Measurements from ENCODE around the gene PACS1.

The PACS1 gene

GRCh38 chr11:66119348-66120133, 49.5 kb downstream of the PACS1 start:
- no peak for TF ChIP-seq CTCF (IDR thresholded peaks at IDR 0.05; ENCODE audit: insufficient read depth, low read length, missing control alignments)
- CTCF ChIA-PET, result interaction anchor here (0.8 to 1.9 kb wide), 8 partner anchors 8 to 231 kb away, joined by 3 to 9 read pairs (median 4); partner anchors contain the start of gene FIBP
- POLR2A ChIA-PET, result interaction anchor here (0.7 to 0.9 kb wide), 2 partner anchors 49 to 1044 kb away, joined by 3 read pairs; no protein-coding TSS in a partner anchor
- no peak overlapping the region for H3K4me3 ChIP-seq (ENCODE audit: low read depth, low read length)
- DNase-seq (ENCODE audit: low read depth, low spot score), result peak; percentile 63

GRCh38 chr11:66121466-66121865, 51.4 kb downstream of the PACS1 start:
- H3K4me3 ChIP-seq (ENCODE audit: low read depth, low read length), result no peak overlapping the region
- CTCF ChIA-PET, result interaction anchor here (1.9 to 2.0 kb wide), 2 partner anchors 12 to 53 kb away, joined by 7 to 9 read pairs; no protein-coding TSS in a partner anchor
- TF ChIP-seq CTCF (IDR thresholded peaks at IDR 0.05; ENCODE audit: insufficient read depth, low read length, missing control alignments), result no peak
- DNase-seq (ENCODE audit: low read depth, low spot score), result no peak
- POLR2A ChIA-PET, result no interaction called here

GRCh38 chr11:66123902-66124301, 53.8 kb downstream of the PACS1 start:
- no peak overlapping the region for H3K4me3 ChIP-seq (ENCODE audit: low read depth, low read length)
- ChIA-PET CTCF (interaction anchor here (0.9 to 4.3 kb wide), 4 partner anchors 11 to 98 kb away, joined by 3 to 22 read pairs (median 8); no protein-coding TSS in a partner anchor), POLR2A (no interaction called here)
- TF ChIP-seq CTCF (IDR thresholded peaks at IDR 0.05; ENCODE audit: insufficient read depth, low read length, missing control alignments), result no peak
- DNase-seq (ENCODE audit: low read depth, low spot score), result no peak

GRCh38 chr11:66124564-66124963, 54.5 kb downstream of the PACS1 start:
- ChIA-PET POLR2A (no interaction called here), CTCF (interaction anchor here (1.6 to 4.3 kb wide), 4 partner anchors 8 to 80 kb away, joined by 4 to 22 read pairs (median 12); no protein-coding TSS in a partner anchor)
- no peak for DNase-seq (ENCODE audit: low read depth, low spot score)
- H3K4me3 ChIP-seq (ENCODE audit: low read depth, low read length), result no peak overlapping the region
- TF ChIP-seq CTCF (IDR thresholded peaks at IDR 0.05; ENCODE audit: insufficient read depth, low read length, missing control alignments), result no peak

GRCh38 chr11:66126064-66126463, 56.0 kb downstream of the PACS1 start:
- CTCF ChIA-PET, result interaction anchor here (1.2 to 4.3 kb wide), 7 partner anchors 9 to 58 kb away, joined by 3 to 22 read pairs (median 6); no protein-coding TSS in a partner anchor
- no peak for TF ChIP-seq CTCF (IDR thresholded peaks at IDR 0.05; ENCODE audit: insufficient read depth, low read length, missing control alignments)
- POLR2A ChIA-PET, result interaction anchor here (1.0 to 1.1 kb wide), 2 partner anchors 13 to 54 kb away, joined by 3 read pairs; no protein-coding TSS in a partner anchor
- DNase-seq (ENCODE audit: low read depth, low spot score), result no peak
- H3K4me3 ChIP-seq (ENCODE audit: low read depth, low read length), result no peak overlapping the region
